GM18951 (cell line): ENCODE measurements around the gene TMEM151B.

ENCODE experiments used
- POLR2A ChIP-seq: IDR thresholded peaks from 4 replicates; pipeline ENCODE4 v1.6.1; 2011; ENCODE audit warnings: mild to moderate bottlenecking; ENCODE audit not compliant: insufficient read length, insufficient read depth; ENCODE audit errors: extremely low read depth
- in situ Hi-C: fragments of 300-500 bp; cut with MboI; formaldehyde crosslinking; loops from one replicate; pipeline ENCODE4 v1.12.0; 2022; ENCODE audit warnings: low sequenced_read_pairs, mixed read lengths, inconsistent platforms; ENCODE audit not compliant: unreplicated experiment

The TMEM151B gene

DNA sequence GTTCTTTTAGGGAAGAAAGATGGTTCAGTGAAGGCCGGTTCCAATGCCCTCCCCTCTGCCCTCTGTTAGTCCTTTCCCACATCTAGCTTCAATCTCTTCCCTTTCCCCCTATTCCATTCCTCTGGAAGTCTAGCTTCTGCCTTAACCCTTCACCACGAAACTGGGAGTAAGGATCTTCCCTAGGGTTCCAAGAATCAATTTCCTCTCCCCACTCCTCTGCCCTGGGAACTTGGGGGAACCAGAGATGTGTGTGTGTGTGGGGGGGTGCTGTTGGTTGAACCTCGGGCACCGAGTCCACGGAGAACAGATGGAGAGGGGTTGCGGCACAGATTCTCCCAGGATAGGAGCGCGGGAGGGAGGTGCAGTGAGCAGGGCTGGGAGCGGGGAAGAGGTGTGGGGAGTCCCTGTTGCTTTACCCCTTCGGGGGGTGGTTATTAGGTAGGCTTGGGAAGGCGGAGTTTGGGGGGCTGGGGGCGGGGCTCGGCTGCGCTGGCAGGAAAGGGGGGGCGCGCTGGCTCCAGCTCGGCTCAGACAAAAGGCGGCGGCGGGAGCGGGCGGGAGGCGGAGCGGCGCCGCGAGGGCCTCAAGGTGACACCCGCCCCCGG lies at the start of gene TMEM151B:
Gene TMEM151B, plus strand, starts transcription at position 530 of the 605 bp plus-strand sequence. CDS start 293 bp downstream, outside the sequence.
- in situ Hi-C loops = no loop called here
- TF ChIP-seq POLR2A = no peak

DNA sequence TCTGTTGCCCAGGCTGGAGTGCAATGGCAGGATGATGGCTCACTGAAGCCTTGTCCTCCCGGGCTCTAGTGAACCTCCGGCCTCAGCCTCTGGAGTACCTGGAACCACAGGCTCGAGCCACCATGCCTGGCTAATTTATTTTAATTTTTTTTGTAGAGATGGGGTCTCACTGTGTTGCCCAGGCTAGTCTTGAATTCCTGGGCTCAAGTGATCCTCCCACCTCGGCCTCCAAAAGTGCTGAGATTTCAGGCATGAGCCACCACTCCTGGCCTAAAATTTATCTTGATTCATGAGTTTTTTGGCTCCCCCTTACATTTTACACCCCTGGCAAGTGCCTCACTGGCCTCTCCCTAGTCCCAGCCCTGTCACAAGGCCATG lies 49.3 kb upstream of the TMEM151B start:
- no peak for TF ChIP-seq POLR2A
- in situ Hi-C loops = no loop called here

DNA sequence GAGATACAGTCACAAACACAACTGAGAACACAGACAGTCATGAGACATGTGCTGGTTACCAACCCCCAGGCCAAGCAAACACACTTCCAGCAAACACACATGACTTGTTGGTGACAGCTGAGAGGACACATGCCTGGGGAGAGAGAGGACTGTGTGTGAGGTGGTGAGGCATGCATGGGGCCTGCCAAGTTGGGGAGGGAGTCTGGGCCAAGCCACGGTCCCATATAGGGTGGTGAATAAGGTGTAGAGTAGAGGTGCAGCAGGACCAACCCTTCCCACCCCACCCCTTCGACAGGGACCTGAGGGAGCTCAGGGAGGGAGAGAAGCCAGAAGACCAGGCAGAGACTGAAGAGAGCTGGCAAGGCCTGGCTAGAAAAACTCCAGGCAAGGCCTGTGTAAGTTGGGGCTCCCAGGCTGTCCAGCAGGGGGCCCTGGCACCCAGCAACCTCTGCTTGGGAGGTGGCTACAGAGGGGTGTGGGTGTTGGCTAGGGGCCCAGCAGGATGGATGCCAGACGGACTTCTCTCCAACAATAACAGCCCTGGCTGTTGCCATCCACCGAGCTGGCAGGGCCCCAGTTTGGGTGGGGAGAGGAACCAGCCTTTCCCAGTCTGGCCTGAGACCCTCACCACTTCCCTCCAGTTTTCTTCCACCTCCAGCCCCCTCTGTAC lies 48.8 kb upstream of the TMEM151B start:
- TF ChIP-seq POLR2A = no peak
- in situ Hi-C loops = no loop called here

DNA sequence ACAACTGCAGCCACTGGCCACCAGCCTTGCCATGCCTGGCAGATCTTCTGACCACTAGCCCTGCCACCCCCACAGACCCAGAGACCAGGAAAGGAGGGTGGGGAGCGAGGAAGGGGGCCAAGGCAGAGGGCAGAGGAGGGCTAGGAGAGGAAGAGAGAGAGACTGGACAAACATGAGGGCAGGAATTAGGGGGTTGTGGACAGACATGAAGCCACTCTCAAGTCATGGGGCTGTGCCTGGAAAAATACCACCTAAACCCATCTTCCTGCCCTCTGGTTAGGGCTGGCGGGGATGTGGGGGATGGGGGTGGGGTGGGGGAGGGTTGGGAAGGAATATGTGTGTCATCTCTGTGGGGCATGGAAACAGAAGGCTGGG lies 48.3 kb upstream of the TMEM151B start:
- TF ChIP-seq POLR2A = no peak
- in situ Hi-C loops = no loop called here

DNA sequence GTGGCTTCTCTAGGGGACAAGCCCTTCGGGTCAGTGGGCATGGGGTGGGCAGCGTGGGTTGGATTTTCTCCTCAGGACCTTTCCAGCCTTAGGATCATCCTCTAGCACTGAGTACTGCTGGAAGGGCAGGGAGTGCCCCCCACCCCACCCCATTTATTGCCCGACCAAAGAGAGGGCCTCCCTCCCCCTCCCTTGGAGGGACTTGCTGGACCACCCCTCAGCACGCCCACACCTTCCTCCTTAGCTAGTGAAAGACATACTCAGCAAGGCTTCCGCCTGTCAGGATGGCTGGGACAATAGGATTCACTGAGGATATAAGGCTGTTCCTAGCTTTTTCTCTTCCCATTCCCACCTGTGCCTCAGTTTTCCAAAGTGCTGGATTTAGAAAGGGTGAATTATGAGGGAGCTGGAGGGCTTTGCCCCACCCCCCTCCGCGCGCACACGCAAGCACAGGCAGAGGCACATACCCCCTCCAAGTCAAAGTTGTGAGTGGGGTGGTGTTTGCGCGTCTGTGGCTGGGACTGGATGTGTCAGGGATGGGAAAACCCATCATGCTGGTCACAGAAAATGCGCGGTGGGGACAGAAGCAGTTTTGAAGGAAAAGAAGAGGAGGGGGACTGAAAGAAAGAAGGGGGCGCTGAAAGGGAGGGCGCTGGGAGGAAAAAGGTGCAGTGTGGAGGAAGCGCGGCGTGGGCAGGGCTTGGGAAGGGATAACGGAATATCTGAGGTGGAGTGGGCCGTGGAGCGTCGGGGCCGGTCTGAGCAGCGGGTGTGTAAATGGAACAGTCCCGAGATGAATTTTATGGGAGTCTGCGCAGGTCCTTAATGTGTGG lies 47.5 kb upstream of the TMEM151B start:
- TF ChIP-seq POLR2A = no peak
- in situ Hi-C loops = no loop called here

DNA sequence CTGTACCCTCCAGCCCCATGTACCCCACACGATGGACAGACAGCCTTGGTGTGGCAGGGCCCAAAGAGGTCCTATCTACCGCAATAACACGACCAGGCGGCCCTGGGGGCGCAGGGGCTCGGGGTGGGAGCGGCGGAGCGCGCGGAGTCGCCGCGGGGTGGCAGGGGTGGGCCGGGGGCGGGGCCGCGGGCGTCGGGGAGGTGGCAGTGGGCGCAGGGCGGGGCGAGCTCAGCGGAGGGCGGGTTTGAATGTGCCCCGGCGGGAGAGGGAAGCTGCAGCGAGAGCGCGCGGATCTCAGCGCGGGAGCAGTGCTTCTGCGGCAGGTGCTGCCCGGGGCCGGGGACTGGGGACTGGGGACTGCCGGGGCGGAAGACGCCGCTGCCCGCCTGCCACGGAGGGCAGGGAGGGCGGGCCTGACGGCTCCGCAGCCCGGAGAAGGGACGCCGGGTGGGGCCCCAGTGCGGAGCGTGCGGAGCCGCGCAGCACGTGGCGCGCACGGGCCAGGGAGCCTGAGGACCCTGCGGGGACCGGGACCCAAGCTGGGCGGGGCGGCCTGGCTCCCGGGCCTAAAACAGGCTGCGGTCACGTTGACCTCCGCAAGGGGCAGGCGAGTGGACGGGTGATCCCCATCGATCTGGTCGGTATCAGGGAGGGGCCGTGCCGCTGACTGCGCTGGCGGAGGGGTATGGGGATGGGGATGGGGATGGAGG lies 46.8 kb upstream of the TMEM151B start, which contains the start of gene SLC29A1:
Gene SLC29A1, plus strand, starts transcription at position 277 of the 710 bp plus-strand sequence. CDS start 3,719 bp downstream, outside the sequence.
- TF ChIP-seq POLR2A = peak; percentile 80
- in situ Hi-C loops = no loop called here

DNA sequence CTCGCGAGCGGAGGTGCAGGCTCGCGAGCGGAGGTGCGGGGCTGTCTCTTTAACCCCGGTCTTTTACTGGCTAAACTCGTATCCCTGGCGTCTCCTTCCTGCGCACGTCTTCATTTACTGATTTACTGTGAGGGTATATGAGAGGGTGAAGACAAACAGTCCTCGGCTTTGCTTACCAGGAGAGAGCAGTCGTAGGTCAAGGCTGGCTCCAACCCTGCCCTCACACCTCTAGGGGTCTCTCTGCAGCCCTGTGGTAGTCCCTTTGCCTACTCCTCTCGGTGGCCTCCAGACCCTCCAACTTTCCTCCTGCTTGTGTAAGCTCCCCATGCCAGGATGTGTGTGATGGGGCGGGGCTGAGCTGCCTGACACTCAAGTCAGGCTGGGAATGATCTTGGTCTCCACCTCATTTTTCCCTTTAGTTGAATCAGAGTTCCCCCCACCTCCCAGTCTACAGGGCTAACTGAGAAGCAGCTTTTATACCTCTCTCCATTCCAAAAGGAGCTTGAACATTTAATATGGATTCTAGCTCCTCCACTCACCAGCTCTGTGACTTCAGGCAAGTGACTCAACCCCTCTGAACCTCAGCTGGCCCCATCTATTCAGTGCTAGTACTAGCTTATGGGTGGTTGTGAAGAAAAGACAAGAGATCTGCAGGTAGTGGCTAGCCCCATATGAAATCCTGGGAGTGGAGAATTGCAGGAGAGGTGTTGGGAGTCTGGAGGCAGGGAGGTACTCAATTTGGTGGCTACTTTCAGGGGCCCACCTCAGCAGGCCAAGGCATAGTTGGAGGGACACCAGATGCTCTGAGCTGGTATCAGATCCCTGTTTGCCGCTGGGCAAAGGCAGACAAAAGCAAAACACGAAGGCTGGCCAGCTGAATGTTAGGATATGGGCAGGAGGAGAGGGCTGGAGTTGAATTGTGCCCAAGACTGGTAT lies 46.0 kb upstream of the TMEM151B start:
- in situ Hi-C loops = no loop called here
- TF ChIP-seq POLR2A = no peak

DNA sequence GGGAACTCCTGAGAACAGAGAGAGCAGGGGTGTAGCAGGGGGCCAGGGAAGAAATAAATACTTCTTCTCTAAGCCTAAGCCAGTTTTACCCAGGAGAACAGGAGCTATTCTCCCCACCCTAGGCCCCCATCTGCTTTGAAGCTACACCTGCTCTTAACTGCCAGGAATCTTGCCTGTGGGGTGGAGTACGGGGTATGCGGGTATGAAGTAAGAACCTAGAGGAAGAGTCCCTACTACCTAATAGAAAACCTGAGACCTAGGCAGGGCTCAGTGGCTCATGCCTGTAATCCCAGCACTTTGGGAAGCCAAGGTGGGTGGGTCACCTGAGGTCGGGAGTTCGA lies 45.3 kb upstream of the TMEM151B start:
- in situ Hi-C loops = no loop called here
- TF ChIP-seq POLR2A = no peak

DNA sequence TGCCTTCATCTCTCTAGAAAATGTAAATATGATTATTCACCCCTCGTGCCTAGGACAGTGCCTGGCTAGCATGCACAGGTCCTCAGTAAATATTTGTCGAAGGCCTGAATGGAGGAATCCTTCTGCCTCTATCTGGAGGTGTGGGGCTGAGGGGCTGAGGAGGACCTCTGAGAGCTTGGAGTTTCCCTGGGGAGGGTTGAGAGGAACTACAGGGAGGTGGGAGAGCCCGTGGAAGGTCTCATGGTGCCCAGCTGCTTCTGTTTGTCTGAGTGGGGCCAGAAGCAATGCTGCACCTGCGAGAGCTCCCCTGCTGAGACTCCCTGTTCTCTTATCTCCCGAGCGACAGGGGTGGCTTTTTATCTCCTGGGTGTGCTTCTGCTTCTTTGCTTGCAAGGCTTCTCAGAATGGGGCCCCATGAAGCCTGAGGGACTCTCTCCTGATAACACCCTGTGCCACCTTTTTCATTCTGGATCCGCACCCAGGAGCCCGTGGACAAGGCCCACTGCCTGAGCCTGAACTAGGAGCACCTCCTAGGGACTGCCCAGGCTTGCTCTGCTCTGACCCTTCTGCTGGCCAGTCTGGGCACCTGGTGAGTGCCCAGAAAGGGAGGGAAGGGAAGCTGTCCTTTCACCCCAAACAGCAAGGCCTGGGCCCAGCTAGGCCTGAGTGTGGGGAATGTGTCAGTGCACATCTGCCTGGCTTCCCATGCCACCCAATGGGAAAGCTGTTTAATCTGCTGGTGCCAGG lies 44.5 kb upstream of the TMEM151B start:
- in situ Hi-C loops = no loop called here
- no peak for TF ChIP-seq POLR2A

DNA sequence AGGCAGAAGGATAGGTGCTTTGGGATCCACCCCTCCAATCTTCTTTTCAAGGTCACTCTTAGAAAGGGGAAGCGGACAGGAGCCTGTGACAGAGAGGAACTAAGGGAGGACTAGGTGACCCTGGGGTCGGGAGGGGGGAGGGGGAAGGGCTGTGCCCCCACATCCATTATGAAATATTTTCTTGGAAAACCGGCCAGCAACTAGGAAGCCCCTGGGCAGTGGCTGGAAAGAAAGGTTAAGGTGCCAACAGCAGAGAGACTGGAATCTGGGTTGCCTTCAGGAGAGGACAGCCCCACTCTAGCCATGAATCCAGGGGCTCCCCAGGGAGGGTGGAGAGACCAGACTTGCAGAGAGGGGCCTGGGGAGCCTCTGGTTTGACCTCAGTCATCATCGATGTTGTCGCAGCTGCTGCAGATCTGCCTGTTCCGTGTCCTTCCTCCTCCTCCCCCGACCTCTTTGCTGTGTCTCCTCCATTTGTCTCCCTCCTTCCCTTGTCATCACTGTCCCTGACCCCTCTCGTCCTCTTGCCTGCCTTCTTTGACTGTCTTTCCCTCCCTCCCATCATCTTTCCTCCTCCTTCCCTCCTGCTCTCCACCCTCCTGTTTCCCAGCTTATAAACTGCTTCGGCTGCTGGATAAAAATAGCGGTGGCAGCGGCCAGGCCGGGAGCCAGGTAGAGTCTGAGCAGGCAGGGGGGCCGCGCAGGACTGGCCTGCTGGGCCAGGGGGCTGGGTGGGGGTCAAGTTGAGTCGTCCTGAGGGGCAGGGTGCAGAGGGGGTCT lies 43.7 kb upstream of the TMEM151B start:
- in situ Hi-C loops = no loop called here
- TF ChIP-seq POLR2A = no peak
